Endothelial cell of umbilical vein (primary cell): ENCODE data around the gene SNN. TPM values are rescaled to one million over a fixed set of nuclear protein-coding genes. Genes with fewer than 3 reads are reported as not detected.

Source experiments
- BruUV-seq: library from RNA; stranded (reverse); fragments of 400-500 nt; replicated peaks from 2 replicates; lab custom pipeline; 2021; lab: Mats Ljungman, UMichigan
- CTCF ChIA-PET: fragments of 300-600, 350-600 bp; sonication (Branson Sonifier 250); formaldehyde crosslinking; loops from one replicate; lab custom pipeline; 2021; ENCODE audit warnings: antibody characterized with exemption, inconsistent platforms; lab: Charles Lee
- POLR2A ChIA-PET: fragments of 300-600, 350-600 bp; sonication (Branson Sonifier 250); formaldehyde crosslinking; loops from one replicate; lab custom pipeline; 2021; ENCODE audit warnings: antibody characterized with exemption, inconsistent platforms; lab: Charles Lee
- DNase-seq: peaks from one replicate; pipeline ENCODE4 v3.0.0-alpha.2; 2011; ENCODE audit warnings: low read depth, low spot score
- FAIRE-seq: peaks from 2 replicates; lab custom pipeline; 2011; peaks lifted over from hg19 to GRCh38; lab: Jason Lieb, UNC
- H2AFZ ChIP-seq: 2 replicates; pipeline ENCODE4 v1.6.0; 2012; ENCODE audit warnings: low read depth, low read length, control low read depth, inconsistent platforms
- H3K27ac ChIP-seq: 2 replicates; pipeline ENCODE4 v1.5.1; 2011; ENCODE audit warnings: low read depth, mild to moderate bottlenecking, control low read depth, low read length, moderate library complexity; ENCODE audit not compliant: insufficient read depth
- H3K27me3 ChIP-seq, 2 experiments: 2 replicates each; pipeline versions ENCODE4 v1.6.0 to v1.6.1; 2011; ENCODE audit warnings: low read length in 2 of 2, mixed read lengths in 1 of 2; ENCODE audit not compliant: control insufficient read depth in 2 of 2, insufficient read depth in 2 of 2
- H3K36me3 ChIP-seq, 2 experiments: 2 replicates in 1 of 2; 3 replicates in 1 of 2; pipeline ENCODE4 v1.5.1; 2011; ENCODE audit warnings: low read length in 2 of 2, mild to moderate bottlenecking in 1 of 2, moderate library complexity in 1 of 2; ENCODE audit not compliant: control insufficient read depth in 2 of 2, insufficient read depth in 2 of 2; ENCODE audit errors: extremely low read depth in 1 of 2
- H3K4me1 ChIP-seq: 3 replicates; pipeline ENCODE4 v1.5.1; 2011; ENCODE audit warnings: mild to moderate bottlenecking, low read length; ENCODE audit not compliant: control insufficient read depth, insufficient read depth; ENCODE audit errors: extremely low read depth
- H3K4me2 ChIP-seq: 2 replicates; pipeline ENCODE4 v1.6.1; 2011; ENCODE audit warnings: low read length, control low read depth, mixed read lengths; ENCODE audit not compliant: insufficient read depth
- H3K4me3 ChIP-seq, 3 experiments: fragments of 200-600 bp in 1 of 3; sonication (generic), shearing (Covaris generic) in 1 of 3; replicated peaks in 1 of 3; 2 replicates each; pipeline ENCODE4 v1.5.1; 2011 to 2016; ENCODE audit warnings: control low read depth in 3 of 3, low read length in 3 of 3, mild to moderate bottlenecking in 2 of 3, inconsistent platforms in 1 of 3, low read depth in 1 of 3, moderate library complexity in 1 of 3; ENCODE audit not compliant: insufficient read depth in 1 of 3
- H3K79me2 ChIP-seq: 2 replicates; pipeline ENCODE4 v1.6.0; 2012; ENCODE audit warnings: low read length, inconsistent platforms; ENCODE audit not compliant: control insufficient read depth, insufficient read depth
- H3K9ac ChIP-seq: replicated peaks from 2 replicates; pipeline ENCODE3; 2011; ENCODE audit warnings: low read length, control low read depth; ENCODE audit not compliant: insufficient read depth; ENCODE audit errors: extremely low read depth
- H3K9me1 ChIP-seq: replicated peaks from 3 replicates; pipeline ENCODE4 v1.6.0; 2011; ENCODE audit warnings: mild to moderate bottlenecking, low read length; ENCODE audit not compliant: control insufficient read depth, insufficient read depth; ENCODE audit errors: extremely low read depth
- H3K9me3 ChIP-seq: replicated peaks from 2 replicates; pipeline ENCODE4 v1.5.1; 2012; ENCODE audit warnings: low read length, inconsistent platforms; ENCODE audit not compliant: control insufficient read depth, insufficient read depth
- H4K20me1 ChIP-seq: replicated peaks from 2 replicates; pipeline ENCODE3; 2011; ENCODE audit warnings: mild to moderate bottlenecking, low read length; ENCODE audit not compliant: control insufficient read depth, insufficient read depth; ENCODE audit errors: extremely low read depth
- CTCF ChIP-seq, 2 donors: IDR thresholded peaks; 1 replicate in 1 of 2; 2 replicates in 1 of 2; pipeline ENCODE4 v1.5.1; 2011; ENCODE audit warnings: low read length in 2 of 2, mild to moderate bottlenecking in 2 of 2, moderate library complexity in 2 of 2, control low read depth in 1 of 2, inconsistent platforms in 1 of 2, low read depth in 1 of 2; ENCODE audit not compliant: insufficient read depth in 1 of 2; ENCODE audit errors: extremely low read depth in 1 of 2
- EZH2 ChIP-seq: IDR thresholded peaks from 2 replicates; pipeline ENCODE4 v1.6.1; 2012; ENCODE audit warnings: borderline replicate concordance, low read depth, mild to moderate bottlenecking, moderate library complexity, low read length, inconsistent platforms; ENCODE audit not compliant: severe bottlenecking
- FOS ChIP-seq: IDR thresholded peaks from 2 replicates; pipeline ENCODE4 v1.6.1; 2011; ENCODE audit warnings: mild to moderate bottlenecking, low read length, moderate library complexity, borderline replicate concordance; ENCODE audit not compliant: insufficient read depth
- GATA2 ChIP-seq: IDR thresholded peaks from 2 replicates; pipeline ENCODE4 v1.7.0; 2011; ENCODE audit warnings: low read depth, mild to moderate bottlenecking, moderate library complexity, mixed read lengths, low read length; ENCODE audit not compliant: insufficient read length, insufficient read depth
- JUN ChIP-seq: IDR thresholded peaks from 2 replicates; pipeline ENCODE4 v1.6.1; 2011; ENCODE audit warnings: borderline replicate concordance, low read depth; ENCODE audit not compliant: insufficient read length, insufficient read depth
- MAX ChIP-seq: IDR thresholded peaks from 2 replicates; pipeline ENCODE4 v1.6.1; 2011; ENCODE audit not compliant: insufficient read depth, insufficient read length
- MYC ChIP-seq: IDR thresholded peaks from one replicate; pipeline ENCODE4 v1.6.1; 2011; ENCODE audit warnings: mild to moderate bottlenecking, low read depth, low read length
- POLR2A ChIP-seq: IDR thresholded peaks from 2 replicates; pipeline ENCODE4 v1.6.1; 2012; ENCODE audit warnings: low read depth, mild to moderate bottlenecking, control low read depth, low read length
- POLR2AphosphoS5 ChIP-seq: IDR thresholded peaks from 2 replicates; pipeline ENCODE4 v1.6.1; 2012; ENCODE audit warnings: low read depth, mild to moderate bottlenecking, control low read depth, low read length, moderate library complexity; ENCODE audit not compliant: insufficient read depth
- dilution Hi-C: fragments of 300-500 bp; cut with MboI; formaldehyde crosslinking; loops from one replicate; pipeline ENCODE4 v1.15.0; 2019; ENCODE audit warnings: low sequenced_read_pairs; ENCODE audit not compliant: extremely low pct_ligation_motif_present
- intact Hi-C: fragments of 100-400 bp; cut with micrococcal nuclease; formaldehyde crosslinking; loops from one replicate; pipeline ENCODE4 v1.10.0; 2022
- polyA plus RNA-seq, 4 experiments: library from polyadenylated mRNA; depleted of rRNA in 3 of 4; stranded (reverse) in 3 of 4; unstranded in 1 of 4; fragments of >200 nt; gene quantifications; 2 replicates each; pipeline versions ENCODE4 v1.2.1 to v1.2.3, GENCODE V29; 2011 to 2012; ENCODE audit warnings: missing spikeins in 1 of 4
- total RNA-seq: library from RNA; stranded (reverse); gene quantifications from 2 replicates; pipeline ENCODE4 v1.2.3, GENCODE V29; 2021

The SNN gene
- total and polyA plus RNA-seq, 2 donors (not counting 3 experiments of a cell fraction or from before 2014, with no cell fraction given): 17.7 to 24.1 TPM

GRCh38 chr16:11684231-11685025 lies 16.2 kb downstream of the SNN start:
- Histone ChIP-seq H3K4me2 (no peak overlapping the region), H2AFZ (no peak overlapping the region), H3K27me3 (no peaks in the 10 kb centered on the region), H3K79me2 (no peaks in the 10 kb centered on the region), H3K9ac (no peak overlapping the region), H3K36me3 (peaks cover 15 to 23% of the 10 kb centered on the region in 2 experiments), H3K9me3 (no peaks in the 10 kb centered on the region), H3K4me1 (no peaks in the 10 kb centered on the region), H3K4me3 (no peak overlapping the region), H3K9me1 (no peaks in the 10 kb centered on the region), H3K27ac (no peak overlapping the region), H4K20me1 (no peaks in the 10 kb centered on the region)
- POLR2A ChIA-PET: interaction anchor here (0.5 kb wide), 1 partner anchor 250 kb away, joined by 3 read pairs; no protein-coding TSS in a partner anchor
- no peak for TF ChIP-seq MAX
- TF ChIP-seq POLR2A: no peak
- no peak for TF ChIP-seq JUN
- TF ChIP-seq MYC: no peak
- no peak for TF ChIP-seq FOS
- no peak for TF ChIP-seq EZH2
- TF ChIP-seq POLR2AphosphoS5: no peak
- no peak for TF ChIP-seq GATA2
- TF ChIP-seq CTCF (IDR thresholded peaks at IDR 0.05; ENCODE audit: extremely low read depth in 1 of 2, insufficient read depth in 1 of 2, low read depth in 1 of 2, low read length in 2 of 2): no peak
- CTCF ChIA-PET: interaction anchor here (0.7 kb wide), 2 partner anchors 113 to 288 kb away, joined by 3 read pairs; no protein-coding TSS in a partner anchor
- FAIRE-seq (no peak), DNase-seq (no peak)
- no TSS peak for BruUV-seq
- dilution Hi-C loops (no loop called here), intact Hi-C loops (no loop called here)
